Liver (tissue), 2 donors: ENCODE results near the gene RAD23B.

Source experiments
- JUND ChIP-seq, 2 donors: IDR thresholded peaks; 2 replicates each; pipeline ENCODE4 v1.6.1; 2016; ENCODE audit warnings: antibody characterized with exemption in 2 of 2
- SP1 ChIP-seq: IDR thresholded peaks from 2 replicates; pipeline ENCODE4 v1.6.1; 2018; ENCODE audit warnings: antibody characterized with exemption, mild to moderate bottlenecking
- YY1 ChIP-seq: IDR thresholded peaks from 2 replicates; pipeline ENCODE4 v1.6.1; 2016; ENCODE audit warnings: antibody characterized with exemption, mild to moderate bottlenecking
- TF ChIP-seq, protein P1 (sequence below): IDR thresholded peaks from 2 replicates; pipeline ENCODE4 v1.6.1; 2016; ENCODE audit warnings: antibody characterized with exemption
- TF ChIP-seq, protein P2 (sequence below): IDR thresholded peaks from 2 replicates; pipeline ENCODE4 v1.6.1; 2016; ENCODE audit warnings: antibody characterized with exemption, mild to moderate bottlenecking
- donor health status: healthy.

DNA sequence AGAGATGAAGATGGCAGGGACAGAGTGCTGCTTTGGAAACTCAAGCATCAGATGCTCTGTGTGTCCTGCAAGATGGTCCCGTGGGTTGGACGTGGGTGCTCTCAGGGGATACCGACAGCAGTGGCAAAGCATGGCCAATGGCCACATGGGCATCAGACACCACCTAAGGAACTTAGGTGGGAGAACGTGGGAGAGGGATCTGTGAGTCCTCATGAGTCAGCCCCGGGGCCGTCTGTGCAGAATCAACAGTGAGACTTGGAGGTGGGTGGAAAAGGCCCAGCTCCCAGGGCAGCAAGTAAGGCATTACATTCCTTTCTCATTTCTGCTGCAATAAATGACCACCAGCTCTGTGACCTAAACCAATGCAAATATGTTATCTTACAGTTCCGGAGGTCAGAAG is 77.0 kb downstream of the RAD23B start:
- TF ChIP-seq YY1 = no peak
- no peak for TF ChIP-seq JUND (IDR thresholded peaks at IDR 0.05)
- TF ChIP-seq, protein P1, sequence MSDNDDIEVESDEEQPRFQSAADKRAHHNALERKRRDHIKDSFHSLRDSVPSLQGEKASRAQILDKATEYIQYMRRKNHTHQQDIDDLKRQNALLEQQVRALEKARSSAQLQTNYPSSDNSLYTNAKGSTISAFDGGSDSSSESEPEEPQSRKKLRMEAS = no peak
- TF ChIP-seq, protein P2, sequence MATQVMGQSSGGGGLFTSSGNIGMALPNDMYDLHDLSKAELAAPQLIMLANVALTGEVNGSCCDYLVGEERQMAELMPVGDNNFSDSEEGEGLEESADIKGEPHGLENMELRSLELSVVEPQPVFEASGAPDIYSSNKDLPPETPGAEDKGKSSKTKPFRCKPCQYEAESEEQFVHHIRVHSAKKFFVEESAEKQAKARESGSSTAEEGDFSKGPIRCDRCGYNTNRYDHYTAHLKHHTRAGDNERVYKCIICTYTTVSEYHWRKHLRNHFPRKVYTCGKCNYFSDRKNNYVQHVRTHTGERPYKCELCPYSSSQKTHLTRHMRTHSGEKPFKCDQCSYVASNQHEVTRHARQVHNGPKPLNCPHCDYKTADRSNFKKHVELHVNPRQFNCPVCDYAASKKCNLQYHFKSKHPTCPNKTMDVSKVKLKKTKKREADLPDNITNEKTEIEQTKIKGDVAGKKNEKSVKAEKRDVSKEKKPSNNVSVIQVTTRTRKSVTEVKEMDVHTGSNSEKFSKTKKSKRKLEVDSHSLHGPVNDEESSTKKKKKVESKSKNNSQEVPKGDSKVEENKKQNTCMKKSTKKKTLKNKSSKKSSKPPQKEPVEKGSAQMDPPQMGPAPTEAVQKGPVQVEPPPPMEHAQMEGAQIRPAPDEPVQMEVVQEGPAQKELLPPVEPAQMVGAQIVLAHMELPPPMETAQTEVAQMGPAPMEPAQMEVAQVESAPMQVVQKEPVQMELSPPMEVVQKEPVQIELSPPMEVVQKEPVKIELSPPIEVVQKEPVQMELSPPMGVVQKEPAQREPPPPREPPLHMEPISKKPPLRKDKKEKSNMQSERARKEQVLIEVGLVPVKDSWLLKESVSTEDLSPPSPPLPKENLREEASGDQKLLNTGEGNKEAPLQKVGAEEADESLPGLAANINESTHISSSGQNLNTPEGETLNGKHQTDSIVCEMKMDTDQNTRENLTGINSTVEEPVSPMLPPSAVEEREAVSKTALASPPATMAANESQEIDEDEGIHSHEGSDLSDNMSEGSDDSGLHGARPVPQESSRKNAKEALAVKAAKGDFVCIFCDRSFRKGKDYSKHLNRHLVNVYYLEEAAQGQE = no peak
- TF ChIP-seq SP1 = no peak
